IPS-11a (cell line): Measurements from ENCODE around the gene TAF9.
"Not testable (repeated sequence)": the region's sequence is repeated elsewhere in the genome, so short reads cannot be mapped to it uniquely, and the experiment has no call there.

ENCODE experiments used
- H3K4me3 ChIP-seq: one replicate; pipeline ENCODE4 v1.5.1; 2013; ENCODE audit warnings: low read depth, low read length, control low read depth

Gene TAF9

GRCh38 chr5:69341520-69342161 is 27.7 kb downstream of the TAF9 start:
- H3K4me3 ChIP-seq: no peak overlapping the region

GRCh38 chr5:69335341-69335935 is 33.9 kb downstream of the TAF9 start:
- H3K4me3 ChIP-seq: no peak overlapping the region

- no peak overlapping the region for H3K4me3 ChIP-seq
Observed at GRCh38 chr5:69334793-69335268, 34.5 kb downstream of the TAF9 start.

GRCh38 chr5:69333668-69334315 is 35.5 kb downstream of the TAF9 start:
- H3K4me3 ChIP-seq: not testable (repeated sequence)

GRCh38 chr5:69331528-69332445 is 37.5 kb downstream of the TAF9 start:
- no peak overlapping the region for H3K4me3 ChIP-seq

- no peak overlapping the region for H3K4me3 ChIP-seq
Observed at GRCh38 chr5:69329905-69330489, 39.3 kb downstream of the TAF9 start.

- no peak overlapping the region for H3K4me3 ChIP-seq
Observed at GRCh38 chr5:69326365-69326764, 43.0 kb downstream of the TAF9 start.

GRCh38 chr5:69317391-69317790 is 51.9 kb downstream of the TAF9 start:
- no peak overlapping the region for H3K4me3 ChIP-seq

- no peak overlapping the region for H3K4me3 ChIP-seq
Observed at GRCh38 chr5:69315972-69316371, 53.3 kb downstream of the TAF9 start.
